HepG2 (cell line): Measurements from ENCODE around the gene CALML5. TPM values are rescaled to one million over a fixed set of nuclear protein-coding genes. Genes with fewer than 3 reads are reported as not detected.

Source experiments
- ATAC-seq: fragments of 200-7000 bp; cut with Tn5 transposase; 3 replicates; pipeline ENCODE4 v1.9.1; 2020; ENCODE audit warnings: mild to moderate bottlenecking, moderate library complexity
- BruUV-seq: library from RNA; stranded (reverse); fragments of 400-500 nt; replicated peaks from 2 replicates; lab custom pipeline; 2021; lab: Mats Ljungman, UMichigan
- CTCF ChIA-PET: fragments of 300-600 bp; formaldehyde crosslinking; extraction: SDS; loops from one replicate; lab custom pipeline; 2021; ENCODE audit warnings: low total read pairs, inconsistent platforms, low intra/inter-chr PET ratio; lab: Yijun Ruan, JAX
- POLR2A ChIA-PET: fragments of 350-600 bp; sonication (Branson Sonifier 250); formaldehyde crosslinking; loops from one replicate; lab custom pipeline; 2020; ENCODE audit warnings: antibody characterized with exemption, inconsistent platforms; lab: Yijun Ruan, JAX
- DNase-seq: peaks from one replicate; pipeline ENCODE4 v3.0.0-alpha.2; 2015; ENCODE audit warnings: low spot score
- FAIRE-seq: peaks from 3 replicates; lab custom pipeline; 2011; peaks lifted over from hg19 to GRCh38; lab: Jason Lieb, UNC
- H2AFZ ChIP-seq: one replicate; pipeline ENCODE4 v1.6.1; 2011; ENCODE audit warnings: low read length, inconsistent platforms
- H3K27ac ChIP-seq: fragments of 300-600 bp; 3 replicates; pipeline ENCODE4 v1.8.0; 2011; ENCODE audit warnings: mixed run types, mild to moderate bottlenecking, mixed read lengths, low read length, inconsistent platforms; ENCODE audit not compliant: insufficient read depth; ENCODE audit errors: extremely low read length
- H3K27me3 ChIP-seq, 2 experiments: fragments of 200-600 bp in 1 of 2; 2 replicates in 1 of 2; 3 replicates in 1 of 2; pipeline versions ENCODE4 v1.6.0 to v1.8.0; 2011; ENCODE audit warnings: low read length in 2 of 2, mild to moderate bottlenecking in 2 of 2, moderate library complexity in 2 of 2, inconsistent platforms in 1 of 2; ENCODE audit not compliant: insufficient read depth in 2 of 2, control insufficient read depth in 1 of 2
- H3K36me3 ChIP-seq, 2 experiments: fragments of 200-600 bp in 1 of 2; replicated peaks in 1 of 2; 2 replicates in 1 of 2; 3 replicates in 1 of 2; pipeline versions ENCODE4 v1.5.1 to v1.8.0; 2011; ENCODE audit warnings: low read length in 2 of 2, inconsistent platforms in 1 of 2; ENCODE audit not compliant: insufficient read depth in 2 of 2, control insufficient read depth in 1 of 2
- H3K4me1 ChIP-seq: 2 replicates; pipeline ENCODE4 v1.5.1; 2012; ENCODE audit warnings: low read length, inconsistent platforms; ENCODE audit not compliant: insufficient read depth
- H3K4me2 ChIP-seq: 2 replicates; pipeline ENCODE4 v1.6.0; 2011; ENCODE audit warnings: low read depth, low read length, inconsistent platforms
- H3K4me3 ChIP-seq, 3 experiments: fragments of 200-600 bp in 1 of 3; sonication (generic), shearing (Covaris generic) in 1 of 3; replicated peaks in 1 of 3; 2 replicates each; pipeline ENCODE4 v1.5.1; 2011 to 2016; ENCODE audit warnings: low read length in 3 of 3, inconsistent platforms in 2 of 3, low read depth in 2 of 3, mild to moderate bottlenecking in 2 of 3, control low read depth in 1 of 3, mixed read lengths in 1 of 3; ENCODE audit not compliant: insufficient read depth in 1 of 3
- H3K79me2 ChIP-seq: one replicate; pipeline ENCODE4 v1.6.1; 2011; ENCODE audit warnings: low read length, inconsistent platforms; ENCODE audit not compliant: insufficient read depth
- H3K9ac ChIP-seq: 2 replicates; pipeline ENCODE4 v1.6.0; 2011; ENCODE audit warnings: mild to moderate bottlenecking, low read depth, low read length, inconsistent platforms; ENCODE audit not compliant: insufficient read depth
- H3K9me3 ChIP-seq: 2 replicates; pipeline ENCODE4 v1.5.1; 2012; ENCODE audit warnings: mild to moderate bottlenecking, low read length
- H4K20me1 ChIP-seq: 2 replicates; pipeline ENCODE4 v1.6.0; 2011; ENCODE audit warnings: inconsistent platforms, mild to moderate bottlenecking, low read length, moderate library complexity; ENCODE audit not compliant: insufficient read depth
- ARID4A ChIP-seq: sonication (generic); formaldehyde crosslinking; IDR thresholded peaks from 2 replicates; pipeline ENCODE4 v1.5.0; 2020; ENCODE audit warnings: mild to moderate bottlenecking, missing genetic modification reagents, borderline replicate concordance
- GATAD1 ChIP-seq: IDR thresholded peaks from 2 replicates; pipeline ENCODE4 v1.6.1; 2016; ENCODE audit warnings: missing genetic modification reagents, missing compliant biosample characterization
- KDM2A ChIP-seq: sonication (generic); formaldehyde crosslinking; IDR thresholded peaks from 2 replicates; pipeline ENCODE4 v1.4.0; 2020; ENCODE audit warnings: low read depth, missing genetic modification reagents, borderline replicate concordance
- RFXANK ChIP-seq: IDR thresholded peaks from 2 replicates; pipeline ENCODE4 v1.6.1; 2016
- ZFP91 ChIP-seq: sonication (generic); formaldehyde crosslinking; IDR thresholded peaks from 2 replicates; pipeline ENCODE4 v1.9.0; 2022; ENCODE audit warnings: missing genetic modification reagents, mild to moderate bottlenecking, borderline replicate concordance
- ZNF331 ChIP-seq: sonication (generic); formaldehyde crosslinking; IDR thresholded peaks from 2 replicates; pipeline ENCODE4 v1.4.0; 2020; ENCODE audit warnings: missing genetic modification reagents
- ZNF556 ChIP-seq: sonication (generic); formaldehyde crosslinking; IDR thresholded peaks from 2 replicates; pipeline ENCODE4 v1.4.0; 2020; ENCODE audit warnings: mild to moderate bottlenecking, missing genetic modification reagents, borderline replicate concordance
- WGBS: methylation state at CpG from one replicate; pipeline ENCODE4 v1.1.6; 2017; ENCODE audit warnings: low lambda C conversion rate; 5-methylcytosine and 5-hydroxymethylcytosine counted together
- in situ Hi-C: cut with HindIII; loops from 2 replicates; pipeline ENCODE4 v1.10.0; 2017; ENCODE audit warnings: low pct_unique_long_range_greater_than_20kb; ENCODE audit not compliant: extremely low pct_ligation_motif_present
- intact Hi-C: fragments of 100-400 bp; cut with micrococcal nuclease; formaldehyde crosslinking; loops from one replicate; pipeline ENCODE4 v1.10.0; 2022; ENCODE audit not compliant: unreplicated experiment
- polyA plus RNA-seq, 8 experiments: library from polyadenylated mRNA; depleted of rRNA in 3 of 8; stranded (reverse) in 7 of 8; unstranded in 1 of 8; fragments of >200 nt; fragmentation: Illumina TruSeq in 4 of 8; extraction: Trizol in 4 of 8; gene quantifications; 2 replicates each; pipeline versions ENCODE4 v1.2.1 to v1.2.3, GENCODE V29; 2011 to 2016; ENCODE audit warnings: low read depth in 4 of 8, missing spikeins in 1 of 8, mixed read lengths in 1 of 8; ENCODE audit not compliant: insufficient read depth in 1 of 8
- total RNA-seq, 5 experiments: library from RNA; depleted of rRNA; stranded (reverse); fragments of >200 nt; fragmentation: Illumina TruSeq; extraction: Trizol; gene quantifications; 2 replicates each; pipeline ENCODE4 v1.2.3, GENCODE V29; 2016; ENCODE audit warnings: low read depth in 1 of 5
- TF ChIP-seq, protein P1 (sequence below): IDR thresholded peaks from 2 replicates; pipeline ENCODE4 v1.6.1; 2016; ENCODE audit warnings: missing compliant biosample characterization, missing genetic modification reagents, borderline replicate concordance

CALML5 gene
- total and polyA plus RNA-seq, 2 of the 13 experiments (the other 11 are each of a cell fraction or from before 2014, with no cell fraction given): not detected

DNA sequence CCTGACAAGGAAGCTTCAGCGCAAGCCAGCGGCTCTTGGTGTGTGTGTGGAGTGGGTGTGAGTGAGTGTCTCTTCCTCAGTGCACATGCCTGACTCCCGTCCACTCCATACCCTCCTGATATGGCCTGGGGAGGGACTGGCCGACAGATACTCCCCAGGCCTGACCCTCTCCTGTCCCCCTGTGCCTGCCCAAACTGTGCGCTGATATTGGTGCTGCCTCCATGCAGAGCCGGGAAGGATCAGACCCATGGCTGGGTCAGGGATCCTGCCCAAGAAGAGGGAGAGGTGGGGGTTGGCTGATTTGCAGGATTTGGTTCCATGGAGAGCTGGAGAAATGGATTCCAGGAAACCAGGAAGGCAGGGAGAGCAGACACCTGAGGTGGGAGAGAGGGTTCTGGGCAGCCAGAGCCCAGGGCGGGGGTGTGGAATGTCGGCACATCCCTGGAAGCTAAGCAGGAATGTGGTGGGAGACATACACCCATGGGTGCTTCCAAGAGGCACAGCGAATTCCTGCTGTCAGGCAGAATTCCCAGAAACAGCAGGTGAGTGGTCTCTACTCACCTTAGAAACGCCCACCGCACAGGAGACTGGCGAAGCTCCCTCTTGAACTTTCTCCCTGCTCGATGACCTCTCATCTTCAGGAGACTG is 6.3 kb downstream of the CALML5 start:
- no peak for TF ChIP-seq ZNF556 (CRISPR knock-in tag)
- TF ChIP-seq GATAD1: no peak
- 0 out of 2 replicates have a peak, but pooled peaks have one; percentile 10 for TF ChIP-seq KDM2A (CRISPR knock-in tag)
- no TSS peak for BruUV-seq
- Histone ChIP-seq H3K79me2 (no peaks in the 10 kb centered on the region), H3K9ac (no peak overlapping the region), H3K27ac (no peak overlapping the region), H3K4me2 (peak overlapping the region; percentile 64), H3K4me3 (peak overlapping the region in 1 of 3 experiments; percentile 13; a peak in 2 of 6 replicates), H3K27me3 (peaks cover 0 to 12% of the 10 kb centered on the region in 2 experiments; a peak in 3 of 5 replicates), H3K4me1 (peaks cover 61% of the 10 kb centered on the region), H3K9me3 (peaks cover 11% of the 10 kb centered on the region; the same call in 1 of the 2 replicates), H3K36me3 (no peaks in the 10 kb centered on the region), H2AFZ (no peak overlapping the region), H4K20me1 (no peaks in the 10 kb centered on the region)
- no peak for DNase-seq
- peak; percentile 19 for ATAC-seq
- peak; percentile 21 for FAIRE-seq
- in situ Hi-C loops: no loop called here
- ChIA-PET CTCF (no interaction called here), POLR2A (interaction anchor here (1.3 to 1.7 kb wide), 2 partner anchors 47 to 54 kb away, joined by 5 to 7 read pairs; no protein-coding TSS in a partner anchor)
- WGBS: 49% methylated on average over 7 of the region's 13 CpGs
- intact Hi-C loops: no loop called here

DNA sequence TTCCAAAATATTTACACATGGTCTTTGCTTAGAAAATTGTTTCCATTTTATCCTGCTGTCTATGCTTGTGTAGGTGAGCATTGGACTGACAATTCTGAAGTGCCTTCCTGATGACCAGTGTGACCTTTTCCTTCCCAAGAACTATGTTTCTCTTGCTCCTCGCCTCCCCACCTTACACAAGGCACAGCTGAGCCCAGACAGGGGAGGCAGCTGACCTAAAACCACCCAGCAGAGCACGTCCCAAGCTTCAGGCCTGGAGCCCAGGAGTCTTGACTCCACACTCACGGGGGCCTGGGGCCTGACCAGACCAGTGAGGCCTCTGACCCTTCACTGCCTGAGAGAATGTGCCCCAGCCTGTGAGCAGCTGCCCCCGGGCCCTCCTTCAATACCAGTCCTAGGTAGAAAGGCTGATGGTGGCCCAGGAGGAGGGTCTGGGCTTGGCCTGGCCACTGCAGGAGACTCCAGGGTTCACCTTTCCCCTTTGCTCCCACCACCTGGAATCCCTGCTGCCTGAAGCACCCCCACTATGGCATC is 7.0 kb downstream of the CALML5 start:
- Histone ChIP-seq H3K4me1 (peaks cover 67% of the 10 kb centered on the region), H2AFZ (no peak overlapping the region), H3K36me3 (no peaks in the 10 kb centered on the region), H4K20me1 (no peaks in the 10 kb centered on the region)
- DNase-seq: no peak
- ATAC-seq: no peak
- in situ Hi-C loops: no loop called here
- CTCF ChIA-PET: no interaction called here
- TF ChIP-seq ZFP91 (CRISPR knock-in tag) (0 out of 2 replicates have a peak, but pooled peaks have one; percentile 3), ARID4A (no peak), RFXANK (CRISPR knock-in tag) (no peak), ZNF331 (CRISPR knock-in tag) (peak; percentile 100)
- TF ChIP-seq, protein P1, sequence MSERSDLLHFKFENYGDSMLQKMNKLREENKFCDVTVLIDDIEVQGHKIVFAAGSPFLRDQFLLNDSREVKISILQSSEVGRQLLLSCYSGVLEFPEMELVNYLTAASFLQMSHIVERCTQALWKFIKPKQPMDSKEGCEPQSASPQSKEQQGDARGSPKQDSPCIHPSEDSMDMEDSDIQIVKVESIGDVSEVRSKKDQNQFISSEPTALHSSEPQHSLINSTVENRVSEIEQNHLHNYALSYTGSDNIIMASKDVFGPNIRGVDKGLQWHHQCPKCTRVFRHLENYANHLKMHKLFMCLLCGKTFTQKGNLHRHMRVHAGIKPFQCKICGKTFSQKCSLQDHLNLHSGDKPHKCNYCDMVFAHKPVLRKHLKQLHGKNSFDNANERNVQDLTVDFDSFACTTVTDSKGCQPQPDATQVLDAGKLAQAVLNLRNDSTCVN: no peak
- TF ChIP-seq, all 625 proteins: peak for 2
- Histone ChIP-seq H3K4me2 (no peak overlapping the region), H3K27me3 (peaks cover 0 to 10% of the 10 kb centered on the region in 2 experiments; a peak in 3 of 5 replicates), H3K4me3 (no peak overlapping the region), H3K9me3 (peaks cover 11% of the 10 kb centered on the region; the same call in 1 of the 2 replicates), H3K27ac (no peak overlapping the region), H3K9ac (no peak overlapping the region), H3K79me2 (no peaks in the 10 kb centered on the region)
- no peak for FAIRE-seq
- POLR2A ChIA-PET: interaction anchor here (1.3 to 1.7 kb wide), 2 partner anchors 46 to 55 kb away, joined by 5 to 7 read pairs; no protein-coding TSS in a partner anchor
- WGBS: 55% methylated on average over 1 of the region's 4 CpGs
- BruUV-seq: no TSS peak
- intact Hi-C loops: no loop called here
